Fibroblast of skin of right biceps (primary cell): ENCODE results near the gene ACBD3.
A peak's percentile ranks its signal among the peaks of the same experiment; 100 is the strongest.

Experiments
- DNase-seq: peaks from one replicate; pipeline ENCODE4 v3.0.0-alpha.2; 2013

Gene ACBD3

GRCh38 chr1:226110249-226111097, 76.1 kb downstream of the ACBD3 start:
- DNase-seq: peak; percentile 49

GRCh38 chr1:226109829-226110248, 76.7 kb downstream of the ACBD3 start:
- DNase-seq: peak; percentile 84

- no peak for DNase-seq
Observed at GRCh38 chr1:226108935-226109828, 77.4 kb downstream of the ACBD3 start.

GRCh38 chr1:226107471-226108460, 78.8 kb downstream of the ACBD3 start:
- no peak for DNase-seq

GRCh38 chr1:226104671-226105121, 81.8 kb downstream of the ACBD3 start:
- peak; percentile 26 for DNase-seq

- peak; percentile 49 for DNase-seq
Observed at GRCh38 chr1:226100436-226101391, 85.8 kb downstream of the ACBD3 start.

- no peak for DNase-seq
Observed at GRCh38 chr1:226098870-226099835, 87.4 kb downstream of the ACBD3 start.

GRCh38 chr1:226097866-226098625, 88.5 kb downstream of the ACBD3 start:
- DNase-seq: peak; percentile 80

- no peak for DNase-seq
Observed at GRCh38 chr1:226095286-226095685, 91.3 kb downstream of the ACBD3 start.
